Naive thymus-derived CD4-positive, alpha-beta T cell (primary cell): ENCODE measurements around the gene ERO1A. TPM values are rescaled to one million over a fixed set of nuclear protein-coding genes. Genes with fewer than 3 reads are reported as not detected.

Experiments used
- ATAC-seq: fragments of 150-1000 bp; cut with Tn5 transposase; 2 replicates; pipeline ENCODE4 v1.10.0; 2021; ENCODE audit warnings: mild to moderate bottlenecking, moderate library complexity
- CTCF ChIA-PET: fragments of 350-600 bp; sonication (Branson Sonifier 250); formaldehyde crosslinking; loops from one replicate; lab custom pipeline; 2021; ENCODE audit warnings: antibody characterized with exemption; lab: Charles Lee
- POLR2A ChIA-PET: fragments of 350-600 bp; sonication (Branson Sonifier 250); formaldehyde crosslinking; loops from one replicate; lab custom pipeline; 2021; ENCODE audit warnings: antibody characterized with exemption, inconsistent platforms; lab: Charles Lee
- DNase-seq, 9 donors: peaks; one replicate each; pipeline versions ENCODE4 v3.0.0 to v3.0.0-alpha.2; 2020 to 2022; ENCODE audit warnings: mixed read lengths in 1 of 9
- H3K27ac ChIP-seq: one replicate; pipeline ENCODE4 v1.7.0; 2013; ENCODE audit warnings: mild to moderate bottlenecking, low read depth, low read length, moderate library complexity
- H3K27me3 ChIP-seq, 2 donors: one replicate each; pipeline ENCODE4 v1.7.0; 2013; ENCODE audit warnings: low read length in 2 of 2, mild to moderate bottlenecking in 2 of 2, moderate library complexity in 2 of 2; ENCODE audit not compliant: control insufficient read depth in 2 of 2, insufficient read depth in 2 of 2
- H3K36me3 ChIP-seq, 3 experiments: 1 replicate in 2 of 3; 2 replicates in 1 of 3; pipeline ENCODE4 v1.7.0; 2013; ENCODE audit warnings: low read length in 3 of 3, mild to moderate bottlenecking in 3 of 3, moderate library complexity in 1 of 3; ENCODE audit not compliant: insufficient read depth in 3 of 3, control insufficient read depth in 2 of 3
- H3K4me1 ChIP-seq, 2 donors: one replicate each; pipeline ENCODE4 v1.7.0; 2013; ENCODE audit warnings: low read length in 2 of 2, mild to moderate bottlenecking in 2 of 2, moderate library complexity in 1 of 2; ENCODE audit not compliant: control insufficient read depth in 2 of 2, insufficient read depth in 2 of 2
- H3K4me3 ChIP-seq: 2 replicates; pipeline ENCODE4 v1.7.0; 2013; ENCODE audit warnings: mild to moderate bottlenecking, low read length
- H3K9me3 ChIP-seq, 3 experiments: 1 replicate in 2 of 3; 2 replicates in 1 of 3; pipeline ENCODE4 v1.7.0; 2013; ENCODE audit warnings: low read length in 3 of 3; ENCODE audit not compliant: control insufficient read depth in 2 of 3
- H3K27ac Mint-ChIP-seq, 9 donors: one replicate each; pipeline ENCODE4 v1.8.0; 2020 to 2022; ENCODE audit warnings: mixed read lengths in 9 of 9, mild to moderate bottlenecking in 8 of 9, moderate library complexity in 5 of 9, inconsistent platforms in 2 of 9
- H3K27me3 Mint-ChIP-seq, 5 donors: one replicate each; pipeline ENCODE4 v1.8.0; 2021 to 2022; ENCODE audit warnings: mixed read lengths in 5 of 5, mild to moderate bottlenecking in 1 of 5
- H3K36me3 Mint-ChIP-seq, 5 donors: one replicate each; pipeline ENCODE4 v1.8.0; 2020 to 2022; ENCODE audit warnings: mixed read lengths in 5 of 5, mild to moderate bottlenecking in 3 of 5, inconsistent platforms in 1 of 5
- H3K4me1 Mint-ChIP-seq, 7 donors: one replicate each; pipeline ENCODE4 v1.8.0; 2020 to 2022; ENCODE audit warnings: mixed read lengths in 7 of 7, mild to moderate bottlenecking in 3 of 7, inconsistent platforms in 1 of 7
- H3K4me3 Mint-ChIP-seq, 10 donors: one replicate each; pipeline ENCODE4 v1.8.0; 2020 to 2022; ENCODE audit warnings: mild to moderate bottlenecking in 10 of 10, mixed read lengths in 10 of 10, moderate library complexity in 6 of 10, inconsistent platforms in 2 of 10
- H3K9me3 Mint-ChIP-seq, 11 donors: one replicate each; pipeline ENCODE4 v1.8.0; 2020 to 2022; ENCODE audit warnings: mixed read lengths in 11 of 11, mild to moderate bottlenecking in 4 of 11, inconsistent platforms in 1 of 11, moderate library complexity in 1 of 11
- intact Hi-C, 2 donors: fragments of 100-400 bp; cut with micrococcal nuclease; formaldehyde crosslinking; loops; one replicate each; pipeline ENCODE4 v1.15.1; 2023
- polyA plus RNA-seq, 2 donors: library from polyadenylated mRNA; unstranded; fragments of 300-500 nt; fragmentation: Illumina TruSeq; gene quantifications; one replicate each; pipeline ENCODE4 v1.2.3, GENCODE V29; 2021
- total RNA-seq, 6 experiments: library from RNA in 5 of 6; stranded (reverse) in 5 of 6; gene quantifications; 1 replicate in 5 of 6; 2 replicates in 1 of 6; pipeline ENCODE4 v1.2.3 and lab custom pipeline; 2021 to 2026

The ERO1A gene
- total and polyA plus RNA-seq, 7 experiments from 2014 or later = 32.1 to 201 (median 66.0) TPM

DNA sequence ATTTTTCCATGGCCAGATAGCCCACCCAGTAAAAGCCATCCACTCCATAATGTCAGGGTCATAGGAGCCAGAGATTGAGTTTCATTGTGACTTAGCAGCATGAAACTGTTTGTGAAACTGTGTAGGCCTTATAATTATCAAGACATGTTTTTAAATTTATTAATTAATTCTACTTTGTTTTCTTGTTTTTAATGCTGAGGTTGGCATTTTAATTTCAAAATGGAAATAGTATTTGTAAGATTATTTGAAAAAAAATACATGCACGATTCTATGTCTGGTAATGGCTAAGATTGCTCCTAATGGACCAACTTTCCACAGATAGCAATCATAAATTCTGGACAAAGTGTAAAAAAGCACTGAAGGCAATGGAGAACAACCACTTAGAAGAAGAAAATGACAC, 75.7 kb downstream of the ERO1A start:
- no peak overlapping the region for H3K4me3 ChIP-seq
- H3K27ac Mint-ChIP-seq = no peak overlapping the region
- H3K36me3 Mint-ChIP-seq = no peaks in the 10 kb centered on the region
- H3K27me3 ChIP-seq = no peaks in the 10 kb centered on the region
- DNase-seq = no peak
- ATAC-seq = no peak
- H3K4me1 ChIP-seq = no peaks in the 10 kb centered on the region
- H3K27ac ChIP-seq = no peak overlapping the region
- intact Hi-C loops = no loop called here
- H3K4me3 Mint-ChIP-seq = no peak overlapping the region
- H3K36me3 ChIP-seq = no peaks in the 10 kb centered on the region
- peaks cover 0 to 32% (median 4%) of the 10 kb centered on the region in 5 donors for H3K27me3 Mint-ChIP-seq
- peaks cover 0 to 2% (median 0%) of the 10 kb centered on the region in 7 donors for H3K4me1 Mint-ChIP-seq
- no peaks in the 10 kb centered on the region for H3K9me3 ChIP-seq
- H3K9me3 Mint-ChIP-seq = no peaks in the 10 kb centered on the region
- POLR2A ChIA-PET = no interaction called here
- CTCF ChIA-PET = no interaction called here

DNA sequence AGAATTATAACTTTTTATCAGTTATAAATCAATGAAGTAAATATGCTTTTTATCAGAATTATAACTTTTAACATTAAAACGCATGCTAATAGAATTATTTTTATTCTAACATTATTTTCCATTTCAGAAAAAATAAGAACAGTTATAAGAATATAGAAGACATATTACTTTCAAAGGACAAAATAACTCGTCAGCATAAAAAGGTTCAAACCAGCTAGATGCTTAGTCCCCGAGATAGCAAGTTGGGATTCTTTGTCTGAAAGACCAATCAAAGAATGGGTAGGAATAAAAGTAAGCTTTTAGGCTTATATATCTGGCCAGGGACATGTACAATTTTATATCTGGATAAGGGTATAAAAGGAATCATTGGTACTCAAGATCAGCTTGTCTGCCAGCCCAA, 76.8 kb downstream of the ERO1A start:
- POLR2A ChIA-PET = no interaction called here
- ATAC-seq (no peak), DNase-seq (no peak)
- no peak overlapping the region for H3K27ac ChIP-seq
- no peaks in the 10 kb centered on the region for H3K4me1 ChIP-seq
- peaks cover 0 to 2% (median 0%) of the 10 kb centered on the region in 7 donors for H3K4me1 Mint-ChIP-seq
- no peaks in the 10 kb centered on the region for H3K36me3 ChIP-seq
- H3K9me3 Mint-ChIP-seq = no peaks in the 10 kb centered on the region
- H3K27ac Mint-ChIP-seq = no peak overlapping the region
- H3K9me3 ChIP-seq = no peaks in the 10 kb centered on the region
- H3K36me3 Mint-ChIP-seq = no peaks in the 10 kb centered on the region
- no peak overlapping the region for H3K4me3 ChIP-seq
- CTCF ChIA-PET = no interaction called here
- peaks cover 1 to 32% (median 4%) of the 10 kb centered on the region in 5 donors for H3K27me3 Mint-ChIP-seq
- no peaks in the 10 kb centered on the region for H3K27me3 ChIP-seq
- no peak overlapping the region for H3K4me3 Mint-ChIP-seq
- intact Hi-C loops = no loop called here

DNA sequence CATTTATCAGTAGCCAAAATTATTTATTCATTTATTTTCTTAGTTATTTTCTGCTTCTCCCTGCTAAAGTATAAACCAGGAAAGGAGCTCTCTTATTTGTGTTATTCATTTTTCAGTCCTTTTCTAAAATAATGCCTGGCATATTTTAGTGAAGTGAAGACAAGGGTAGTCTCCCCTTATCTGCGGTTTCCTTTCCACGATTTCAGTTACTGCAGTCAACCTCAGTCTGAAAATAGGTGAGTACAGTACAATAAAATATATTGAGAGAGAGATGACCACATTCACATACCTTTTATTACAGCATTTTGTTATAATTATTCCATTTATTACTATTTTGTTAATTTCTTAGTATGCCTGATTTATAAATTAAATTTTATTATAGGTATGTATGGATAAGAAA, 85.2 kb downstream of the ERO1A start:
- Mint-ChIP-seq H3K4me3 (no peak overlapping the region), H3K9me3 (peaks cover 0 to 6% (median under 1%) of the 10 kb centered on the region in 11 donors), H3K36me3 (peaks cover 0 to 9% (median 0%) of the 10 kb centered on the region in 5 donors), H3K4me1 (peaks cover 0 to 2% (median 0%) of the 10 kb centered on the region in 7 donors), H3K27ac (no peak overlapping the region), H3K27me3 (peaks cover 0 to 32% (median 9%) of the 10 kb centered on the region in 5 donors)
- no peak for ATAC-seq
- Histone ChIP-seq H3K4me3 (no peak overlapping the region), H3K36me3 (no peaks in the 10 kb centered on the region), H3K27ac (no peak overlapping the region), H3K27me3 (no peaks in the 10 kb centered on the region), H3K4me1 (no peaks in the 10 kb centered on the region), H3K9me3 (no peaks in the 10 kb centered on the region)
- POLR2A ChIA-PET = no interaction called here
- no peak for DNase-seq
- CTCF ChIA-PET = no interaction called here
- intact Hi-C loops = no loop called here

DNA sequence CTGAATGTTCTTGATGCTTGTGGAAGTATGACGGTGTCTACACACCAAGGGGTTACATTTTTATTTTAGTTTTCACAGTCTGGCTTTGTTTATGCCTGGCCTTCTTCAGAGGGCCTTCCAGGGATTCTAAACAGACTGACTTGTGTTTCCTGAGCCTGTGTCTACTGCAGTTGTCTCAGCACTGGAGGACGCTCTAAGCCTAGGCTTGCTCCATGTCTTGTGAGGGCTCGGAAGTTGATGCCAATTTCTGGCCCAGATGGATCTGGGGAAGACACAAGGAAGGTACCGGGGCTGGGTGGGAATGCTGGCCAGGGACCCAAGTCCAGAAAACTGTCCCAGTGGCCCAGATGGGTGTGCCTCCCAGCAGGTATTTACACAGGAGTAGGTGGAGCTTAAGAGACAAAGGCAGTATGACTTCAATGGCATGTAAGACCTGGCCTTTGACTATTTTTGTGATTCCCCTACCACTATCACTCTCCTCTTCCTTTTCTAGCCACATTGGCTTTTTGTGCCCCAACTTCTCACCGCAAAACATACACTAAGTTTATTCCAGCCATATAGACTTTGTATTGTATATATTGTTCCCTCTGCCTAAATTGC, 85.8 kb downstream of the ERO1A start:
- Mint-ChIP-seq H3K36me3 (peaks cover 0 to 12% (median 0%) of the 10 kb centered on the region in 5 donors), H3K9me3 (peaks cover 0 to 12% (median 4%) of the 10 kb centered on the region in 11 donors), H3K27me3 (peaks cover 0 to 32% (median 9%) of the 10 kb centered on the region in 5 donors), H3K4me3 (no peak overlapping the region), H3K4me1 (peaks cover 0 to 2% (median 0%) of the 10 kb centered on the region in 7 donors), H3K27ac (no peak overlapping the region)
- no peaks in the 10 kb centered on the region for H3K4me1 ChIP-seq
- ATAC-seq (no peak), DNase-seq (no peak)
- intact Hi-C loops = no loop called here
- CTCF ChIA-PET = interaction anchor here (1.0 kb wide), 1 partner anchor 22 kb away, joined by 3 read pairs; no protein-coding TSS in a partner anchor
- no peaks in the 10 kb centered on the region for H3K36me3 ChIP-seq
- no peaks in the 10 kb centered on the region for H3K9me3 ChIP-seq
- POLR2A ChIA-PET = no interaction called here
- no peaks in the 10 kb centered on the region for H3K27me3 ChIP-seq
- no peak overlapping the region for H3K4me3 ChIP-seq
- no peak overlapping the region for H3K27ac ChIP-seq

DNA sequence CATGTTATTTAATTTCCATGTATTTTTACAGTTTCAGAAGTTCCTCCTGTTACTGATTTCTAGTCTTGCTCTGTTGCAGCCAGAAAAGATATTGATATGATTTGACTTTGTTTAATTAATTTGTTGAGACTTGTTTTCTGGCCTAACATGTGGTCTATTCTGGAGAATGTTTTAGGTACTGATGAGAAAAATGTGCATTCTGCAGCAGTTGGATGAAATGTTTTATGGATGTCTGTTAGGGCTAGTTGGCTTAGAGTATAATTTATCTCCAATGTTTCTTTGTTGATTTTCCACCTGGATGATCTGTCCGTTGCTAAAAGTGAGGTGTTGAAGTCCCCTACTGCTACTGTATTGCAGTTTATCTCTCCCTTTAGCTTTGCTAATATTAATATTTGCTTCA, 88.3 kb downstream of the ERO1A start:
- peaks cover 0 to 5% (median 0%) of the 10 kb centered on the region in 7 donors for H3K4me1 Mint-ChIP-seq
- Histone ChIP-seq H3K27ac (no peak overlapping the region), H3K9me3 (no peaks in the 10 kb centered on the region), H3K4me1 (no peaks in the 10 kb centered on the region), H3K4me3 (no peak overlapping the region), H3K36me3 (no peaks in the 10 kb centered on the region), H3K27me3 (no peaks in the 10 kb centered on the region)
- intact Hi-C loops = no loop called here
- CTCF ChIA-PET = no interaction called here
- DNase-seq = no peak
- peaks cover 0 to 15% (median 0%) of the 10 kb centered on the region in 5 donors for H3K36me3 Mint-ChIP-seq
- no peak overlapping the region for H3K27ac Mint-ChIP-seq
- H3K9me3 Mint-ChIP-seq = peaks cover 0 to 17% (median 5%) of the 10 kb centered on the region in 11 donors
- POLR2A ChIA-PET = interaction anchor here (0.7 kb wide), 1 partner anchor 126 kb away, joined by 4 read pairs; no protein-coding TSS in a partner anchor
- peaks cover 0 to 44% (median 4%) of the 10 kb centered on the region in 5 donors for H3K27me3 Mint-ChIP-seq
- no peak for ATAC-seq
- H3K4me3 Mint-ChIP-seq = no peak overlapping the region

DNA sequence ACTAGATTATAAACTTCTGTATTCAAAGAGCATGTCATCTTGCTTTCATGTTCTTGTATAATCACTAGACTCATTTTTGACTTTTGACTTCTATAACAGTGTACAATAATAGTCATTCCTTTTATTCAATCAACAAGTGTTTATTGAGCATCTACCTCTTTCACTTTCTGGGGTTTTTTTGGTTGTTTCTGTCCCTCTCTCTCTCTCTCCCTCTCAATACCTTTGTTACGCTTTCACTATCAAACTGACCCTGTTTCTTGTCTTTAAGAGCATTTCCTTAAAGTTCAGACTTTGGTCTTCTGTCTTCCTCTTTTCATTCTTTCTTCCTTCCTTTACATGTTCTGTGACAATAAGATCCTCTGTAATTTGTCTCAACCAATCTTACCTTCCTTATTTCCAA, 93.2 kb downstream of the ERO1A start:
- DNase-seq = no peak
- Mint-ChIP-seq H3K9me3 (peaks cover 0 to 18% (median 7%) of the 10 kb centered on the region in 11 donors), H3K27me3 (peaks cover 0 to 43% (median 0%) of the 10 kb centered on the region in 5 donors), H3K4me3 (no peak overlapping the region), H3K27ac (no peak overlapping the region), H3K36me3 (peaks cover 0 to 14% (median 1%) of the 10 kb centered on the region in 5 donors), H3K4me1 (peaks cover 0 to 5% (median 0%) of the 10 kb centered on the region in 7 donors)
- Histone ChIP-seq H3K27ac (no peak overlapping the region), H3K9me3 (no peaks in the 10 kb centered on the region), H3K4me1 (no peaks in the 10 kb centered on the region), H3K27me3 (no peaks in the 10 kb centered on the region), H3K36me3 (no peaks in the 10 kb centered on the region), H3K4me3 (no peak overlapping the region)
- POLR2A ChIA-PET = no interaction called here
- CTCF ChIA-PET = no interaction called here
- intact Hi-C loops = no loop called here
- no peak for ATAC-seq

DNA sequence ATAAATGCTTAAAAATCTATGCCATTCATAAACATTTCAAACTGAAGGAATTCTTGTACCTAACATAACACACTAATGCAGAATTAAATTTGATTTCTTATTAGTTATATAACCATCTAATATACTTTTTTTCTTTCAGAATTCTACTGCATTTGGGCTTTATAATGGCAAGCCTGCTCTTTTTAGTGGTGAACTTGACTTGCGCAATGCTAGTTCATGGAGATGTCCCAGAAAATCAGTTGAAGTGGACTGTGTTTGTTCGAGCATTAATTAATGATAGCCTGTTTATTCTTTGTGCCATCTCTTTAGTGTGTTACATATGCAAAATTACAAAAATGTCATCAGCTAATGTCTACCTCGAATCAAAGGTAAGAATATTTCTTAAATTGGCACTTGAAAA, 95.4 kb downstream of the ERO1A start:
- DNase-seq = no peak
- peaks cover 0 to 10% (median 9%) of the 10 kb centered on the region in 5 donors for H3K36me3 Mint-ChIP-seq
- H3K4me1 Mint-ChIP-seq = peaks cover 0 to 4% (median 0%) of the 10 kb centered on the region in 7 donors
- ATAC-seq = no peak
- Histone ChIP-seq H3K36me3 (no peaks in the 10 kb centered on the region), H3K4me1 (no peaks in the 10 kb centered on the region), H3K9me3 (no peaks in the 10 kb centered on the region), H3K27me3 (no peaks in the 10 kb centered on the region), H3K27ac (no peak overlapping the region), H3K4me3 (no peak overlapping the region)
- no peak overlapping the region for H3K27ac Mint-ChIP-seq
- CTCF ChIA-PET = no interaction called here
- peaks cover 0 to 24% (median 0%) of the 10 kb centered on the region in 5 donors for H3K27me3 Mint-ChIP-seq
- H3K4me3 Mint-ChIP-seq = no peak overlapping the region
- H3K9me3 Mint-ChIP-seq = peaks cover 0 to 25% (median 7%) of the 10 kb centered on the region in 11 donors
- POLR2A ChIA-PET = no interaction called here
- intact Hi-C loops = no loop called here
